OCI-LY1 (cell line): ENCODE data around the gene MX2.

ENCODE experiments used
- H2AFZ ChIP-seq: fragments of 200-600 bp; sonication (generic), shearing (Covaris generic); 2 replicates; pipeline ENCODE4 v1.6.0; 2014; ENCODE audit warnings: antibody characterized with exemption, mild to moderate bottlenecking, low read length
- H3F3A ChIP-seq: fragments of 200-600 bp; sonication (generic), shearing (Covaris generic); 2 replicates; pipeline ENCODE4 v1.6.0; 2014; ENCODE audit warnings: mild to moderate bottlenecking, antibody characterized with exemption, low read length, moderate library complexity; ENCODE audit not compliant: insufficient read depth
- H3K27ac ChIP-seq: fragments of 200-600 bp; sonication (generic); 2 replicates; pipeline ENCODE4 v1.5.1; 2014; ENCODE audit warnings: low read length, mixed run types, mild to moderate bottlenecking, low read depth; ENCODE audit not compliant: poor library complexity, severe bottlenecking
- H3K27me3 ChIP-seq: fragments of 200-600 bp; sonication (generic); 2 replicates; pipeline ENCODE4 v1.6.0; 2014; ENCODE audit warnings: antibody characterized with exemption, mild to moderate bottlenecking, low read length, moderate library complexity; ENCODE audit not compliant: insufficient read depth
- H3K36me3 ChIP-seq: fragments of 200-600 bp; sonication (generic); 2 replicates; pipeline ENCODE4 v1.6.1; 2014; ENCODE audit warnings: mild to moderate bottlenecking, antibody characterized with exemption, low read length, moderate library complexity, mixed read lengths; ENCODE audit not compliant: insufficient read depth
- H3K4me1 ChIP-seq: fragments of 200-600 bp; sonication (generic); 2 replicates; pipeline ENCODE4 v1.5.1; 2014; ENCODE audit warnings: mild to moderate bottlenecking, low read length, moderate library complexity; ENCODE audit not compliant: insufficient read depth, severe bottlenecking
- H3K4me2 ChIP-seq: fragments of 200-600 bp; sonication (generic), shearing (Covaris generic); 2 replicates; pipeline ENCODE4 v1.6.1; 2014; ENCODE audit warnings: low read length
- H3K4me3 ChIP-seq: fragments of 200-600 bp; sonication (generic); 2 replicates; pipeline ENCODE4 v1.5.1; 2014; ENCODE audit warnings: low read length, low read depth, mild to moderate bottlenecking, mixed read lengths; ENCODE audit not compliant: poor library complexity, severe bottlenecking
- H3K79me2 ChIP-seq: fragments of 200-600 bp; shearing (Covaris generic); 2 replicates; pipeline ENCODE4 v1.6.1; 2016; ENCODE audit warnings: mixed run types, low read length, mixed read lengths; ENCODE audit not compliant: insufficient read depth
- H3K9ac ChIP-seq: fragments of 200-600 bp; sonication (generic), shearing (Covaris generic); 2 replicates; pipeline ENCODE4 v1.6.1; 2014; ENCODE audit warnings: mild to moderate bottlenecking, low read length, mixed read lengths
- H3K9me2 ChIP-seq: fragments of 200-600 bp; sonication (generic), shearing (Covaris generic); 2 replicates; pipeline ENCODE4 v1.6.1; 2014; ENCODE audit warnings: low read depth, mild to moderate bottlenecking, low read length, mixed read lengths
- H3K9me3 ChIP-seq: fragments of 200-600 bp; shearing (Covaris generic); 2 replicates; pipeline ENCODE4 v1.6.1; 2014; ENCODE audit warnings: low read length, mixed read lengths
- H4K20me1 ChIP-seq: fragments of 200-600 bp; sonication (generic), shearing (Covaris generic); 2 replicates; pipeline ENCODE4 v1.6.0; 2016; ENCODE audit warnings: mild to moderate bottlenecking, low read length; ENCODE audit not compliant: insufficient read depth
- EZH2 ChIP-seq: fragments of 200-600 bp; sonication (generic), shearing (Covaris generic); IDR thresholded peaks from 2 replicates; pipeline ENCODE4 v1.8.0; 2017; ENCODE audit warnings: borderline replicate concordance, mixed run types, mild to moderate bottlenecking, antibody characterized with exemption, low read length, moderate library complexity, mixed read lengths
- TF ChIP-seq, protein P1 (sequence below): fragments of 200-600 bp; sonication (generic), shearing (Covaris generic); IDR thresholded peaks from 2 replicates; pipeline ENCODE4 v1.5.1; 2017; ENCODE audit warnings: mild to moderate bottlenecking, antibody characterized with exemption, low read length, moderate library complexity, mixed read lengths

The MX2 gene

DNA sequence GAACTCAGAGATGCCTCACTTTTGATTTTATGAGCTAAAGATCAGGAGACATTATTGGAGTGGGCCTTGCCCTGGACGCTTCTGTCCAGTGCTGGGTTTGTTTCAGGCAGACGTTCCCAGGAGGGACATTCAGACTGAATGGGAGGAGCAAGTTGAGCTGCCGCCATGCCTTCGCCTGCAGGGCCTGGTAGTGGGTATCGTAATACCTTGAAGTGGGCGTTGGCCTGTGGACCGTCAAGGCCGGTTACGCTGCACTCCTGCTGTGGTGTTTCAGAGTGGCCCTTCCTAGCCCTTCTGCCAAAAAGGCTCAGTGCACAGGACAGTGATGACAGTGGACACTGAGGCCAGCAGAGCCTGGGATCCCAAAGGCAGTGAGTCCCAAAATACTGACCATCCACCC lies 43.6 kb upstream of the MX2 start:
- Histone ChIP-seq H3K27me3 (no peaks in the 10 kb centered on the region), H4K20me1 (no peaks in the 10 kb centered on the region)

DNA sequence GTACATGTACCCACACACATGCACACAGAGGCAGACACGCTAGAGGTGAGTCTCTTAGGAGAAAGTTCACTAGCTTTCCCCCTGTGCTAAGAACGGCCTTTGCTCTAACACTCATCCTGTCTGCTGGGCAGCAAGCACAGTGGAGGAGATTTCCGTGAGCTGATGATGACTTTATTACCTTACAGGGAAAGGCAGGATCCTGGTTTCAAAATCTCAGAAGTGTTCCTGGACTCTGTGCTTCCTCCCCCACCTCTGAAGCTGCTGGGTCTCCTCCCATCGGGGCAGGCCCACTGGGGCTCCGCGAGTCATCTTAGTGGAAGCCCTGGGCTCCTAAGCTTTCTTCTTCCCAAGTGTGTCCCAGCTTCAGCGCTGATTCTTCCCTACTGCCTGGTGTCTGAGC lies 42.6 kb upstream of the MX2 start:
- H3F3A ChIP-seq, result no peaks in the 10 kb centered on the region
- H3K27ac ChIP-seq, result peak overlapping the region; percentile 100
- peaks cover 52% of the 10 kb centered on the region for H3K4me1 ChIP-seq
- H3K4me3 ChIP-seq, result no peak overlapping the region
- no peaks in the 10 kb centered on the region for H3K9me3 ChIP-seq
- no peak overlapping the region for H2AFZ ChIP-seq
- H3K27me3 ChIP-seq, result no peaks in the 10 kb centered on the region
- H3K9me2 ChIP-seq, result no peaks in the 10 kb centered on the region
- no peaks in the 10 kb centered on the region for H4K20me1 ChIP-seq
- H3K79me2 ChIP-seq, result no peaks in the 10 kb centered on the region
- no peak overlapping the region for H3K4me2 ChIP-seq
- H3K9ac ChIP-seq, result 0 out of 2 replicates have a peak overlapping the region, but pooled peaks have one; percentile 14
- no peaks in the 10 kb centered on the region for H3K36me3 ChIP-seq
- no peak for TF ChIP-seq EZH2
- TF ChIP-seq, protein P1, sequence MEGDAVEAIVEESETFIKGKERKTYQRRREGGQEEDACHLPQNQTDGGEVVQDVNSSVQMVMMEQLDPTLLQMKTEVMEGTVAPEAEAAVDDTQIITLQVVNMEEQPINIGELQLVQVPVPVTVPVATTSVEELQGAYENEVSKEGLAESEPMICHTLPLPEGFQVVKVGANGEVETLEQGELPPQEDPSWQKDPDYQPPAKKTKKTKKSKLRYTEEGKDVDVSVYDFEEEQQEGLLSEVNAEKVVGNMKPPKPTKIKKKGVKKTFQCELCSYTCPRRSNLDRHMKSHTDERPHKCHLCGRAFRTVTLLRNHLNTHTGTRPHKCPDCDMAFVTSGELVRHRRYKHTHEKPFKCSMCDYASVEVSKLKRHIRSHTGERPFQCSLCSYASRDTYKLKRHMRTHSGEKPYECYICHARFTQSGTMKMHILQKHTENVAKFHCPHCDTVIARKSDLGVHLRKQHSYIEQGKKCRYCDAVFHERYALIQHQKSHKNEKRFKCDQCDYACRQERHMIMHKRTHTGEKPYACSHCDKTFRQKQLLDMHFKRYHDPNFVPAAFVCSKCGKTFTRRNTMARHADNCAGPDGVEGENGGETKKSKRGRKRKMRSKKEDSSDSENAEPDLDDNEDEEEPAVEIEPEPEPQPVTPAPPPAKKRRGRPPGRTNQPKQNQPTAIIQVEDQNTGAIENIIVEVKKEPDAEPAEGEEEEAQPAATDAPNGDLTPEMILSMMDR, result no peak

More for the DNA sequence above, 43.6 kb upstream of the MX2 start:
- H3K9ac ChIP-seq, result no peak overlapping the region
- TF ChIP-seq, protein P1, result no peak
- TF ChIP-seq EZH2, result no peak
- no peaks in the 10 kb centered on the region for H3K79me2 ChIP-seq
- H2AFZ ChIP-seq, result no peak overlapping the region
- H3K4me3 ChIP-seq, result no peak overlapping the region
- no peaks in the 10 kb centered on the region for H3K9me2 ChIP-seq
- H3K27ac ChIP-seq, result no peak overlapping the region
- no peak overlapping the region for H3K4me2 ChIP-seq
- H3F3A ChIP-seq, result no peaks in the 10 kb centered on the region
- no peaks in the 10 kb centered on the region for H3K9me3 ChIP-seq
- H3K4me1 ChIP-seq, result peaks cover 42% of the 10 kb centered on the region
- H3K36me3 ChIP-seq, result no peaks in the 10 kb centered on the region

DNA sequence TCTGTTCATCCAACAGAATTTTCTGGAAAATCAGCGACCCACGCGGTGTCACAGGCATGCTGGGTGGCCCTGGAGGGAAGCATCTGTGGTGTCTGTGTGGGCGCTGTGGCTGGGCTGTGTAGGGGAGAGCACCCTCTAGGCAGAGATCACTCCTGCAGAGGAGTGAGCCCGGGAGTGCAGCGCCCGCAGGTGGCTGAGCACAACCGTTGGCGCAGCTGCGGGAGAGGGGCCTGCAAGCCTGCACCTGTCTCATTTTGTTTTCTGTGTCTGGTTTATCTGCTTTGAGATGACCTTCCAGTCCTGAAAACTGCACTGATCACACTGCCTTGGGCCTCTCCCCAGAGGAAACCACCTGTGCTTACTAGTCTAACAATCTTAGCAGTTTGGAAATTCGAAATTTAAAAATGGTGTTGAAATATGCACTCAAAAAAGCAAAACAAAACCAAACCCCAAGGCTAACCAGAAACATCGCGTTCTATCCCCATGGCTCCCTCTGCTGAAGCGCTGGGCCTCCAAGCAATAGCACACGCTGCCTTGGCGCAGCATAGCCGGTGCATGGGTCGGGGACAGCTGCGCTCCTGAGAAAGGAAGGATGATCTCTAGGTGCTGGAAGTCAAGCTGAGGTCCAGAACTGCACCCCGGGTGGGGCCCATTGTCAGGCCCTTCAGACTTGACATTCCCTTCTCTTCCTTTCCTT lies 40.5 kb upstream of the MX2 start:
- Histone ChIP-seq H3K79me2 (no peaks in the 10 kb centered on the region), H3K4me1 (peaks cover 63% of the 10 kb centered on the region), H3K9me2 (no peaks in the 10 kb centered on the region), H4K20me1 (no peaks in the 10 kb centered on the region), H3F3A (no peaks in the 10 kb centered on the region), H3K27me3 (no peaks in the 10 kb centered on the region), H3K27ac (peak overlapping the region; percentile 100), H2AFZ (no peak overlapping the region), H3K9me3 (no peaks in the 10 kb centered on the region), H3K4me2 (peak overlapping the region; percentile 49), H3K36me3 (no peaks in the 10 kb centered on the region), H3K4me3 (no peak overlapping the region), H3K9ac (peak overlapping the region; percentile 65)
- TF ChIP-seq, protein P1, result peak; percentile 54
- TF ChIP-seq EZH2, result no peak
